C1 segment of cervical spinal cord (tissue), 14 donors: Measurements from ENCODE around the gene IRS2.
"Not testable (repeated sequence)": the region's sequence is repeated elsewhere in the genome, so short reads cannot be mapped to it uniquely, and the experiment has no call there.

Experiments used
- DNase-seq, 14 donors: peaks; one replicate each; lab custom pipeline; 2025; lab: John Stamatoyannopoulos, UW

The IRS2 gene

DNA sequence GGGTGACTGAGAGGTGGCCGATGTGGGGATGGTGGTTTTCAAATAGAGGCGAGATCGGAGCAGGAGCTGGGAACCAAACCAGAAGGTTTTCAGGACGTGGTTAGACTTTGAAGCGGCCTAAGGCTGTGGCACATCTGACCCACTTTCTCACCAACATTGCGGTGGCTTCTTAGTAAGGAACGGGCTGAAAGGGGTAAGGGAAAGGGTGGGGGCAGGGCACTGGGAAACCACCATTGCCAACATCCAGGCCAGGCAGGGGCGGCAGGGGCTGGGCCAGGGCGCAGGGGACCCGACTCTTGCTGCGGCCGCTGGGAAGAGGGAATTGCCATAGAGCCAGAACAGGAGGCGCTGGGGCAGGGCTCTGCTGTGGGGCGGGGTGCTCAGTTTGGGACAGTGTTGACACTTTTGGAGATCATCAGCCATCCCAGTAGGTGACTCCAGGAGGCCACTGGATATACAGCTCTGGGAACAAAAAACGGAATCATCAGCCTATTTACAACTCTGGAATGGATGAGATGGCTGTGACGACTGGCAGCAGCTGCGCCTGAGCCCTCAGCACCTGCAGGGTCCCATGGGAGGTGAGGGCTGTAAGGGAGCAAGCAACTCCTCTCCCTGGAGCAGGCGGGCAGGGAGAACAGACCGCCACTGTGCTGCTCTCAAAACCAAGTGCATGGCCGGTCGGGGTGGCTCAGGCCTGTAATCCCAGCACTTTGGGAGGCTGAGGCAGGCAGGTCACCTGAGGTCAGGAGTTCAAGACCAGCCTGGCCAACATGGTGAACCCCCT is 52.2 kb downstream of the IRS2 start:
- DNase-seq, result no peak

- no peak for DNase-seq
Measured at GRCh38 chr13:109733550-109733949, 52.8 kb downstream of the IRS2 start.

DNA sequence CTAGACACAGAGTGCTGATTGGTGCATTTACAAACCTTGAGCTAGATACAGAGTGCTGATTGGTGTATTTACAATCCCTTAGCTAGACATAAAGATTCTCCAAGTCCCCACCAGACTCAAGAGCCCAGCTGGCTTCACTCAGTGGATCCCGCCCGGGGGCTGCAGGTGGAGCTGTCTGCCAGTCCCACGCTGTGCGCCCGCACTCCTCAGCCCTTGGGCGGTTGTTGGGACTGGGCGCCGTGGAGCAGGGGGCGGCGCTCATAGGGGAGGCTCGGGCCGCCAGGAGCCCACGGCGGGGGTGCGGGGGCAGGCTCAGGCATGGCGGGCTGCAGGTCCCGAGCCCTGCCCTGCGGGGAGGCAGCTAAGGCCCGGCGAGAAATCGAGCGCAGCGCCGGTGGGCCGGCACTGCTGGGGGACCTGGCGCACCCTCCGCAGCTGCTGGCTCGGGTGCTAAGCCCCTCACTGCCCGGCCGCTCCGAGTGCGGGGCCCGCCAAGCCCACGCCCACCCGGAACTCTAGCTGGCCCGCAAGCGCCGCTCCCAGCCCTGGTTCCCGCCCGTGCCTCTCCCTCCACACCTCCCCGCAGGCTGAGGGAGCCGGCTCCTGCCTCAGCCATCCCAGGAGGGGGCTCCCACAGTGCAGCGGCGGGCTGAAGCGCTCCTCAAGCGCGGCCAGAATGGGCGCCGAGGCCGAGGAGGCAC is 53.8 kb downstream of the IRS2 start:
- DNase-seq, result not testable (repeated sequence)

GRCh38 chr13:109730812-109731335 is 55.5 kb downstream of the IRS2 start:
- DNase-seq, result no peak

DNA sequence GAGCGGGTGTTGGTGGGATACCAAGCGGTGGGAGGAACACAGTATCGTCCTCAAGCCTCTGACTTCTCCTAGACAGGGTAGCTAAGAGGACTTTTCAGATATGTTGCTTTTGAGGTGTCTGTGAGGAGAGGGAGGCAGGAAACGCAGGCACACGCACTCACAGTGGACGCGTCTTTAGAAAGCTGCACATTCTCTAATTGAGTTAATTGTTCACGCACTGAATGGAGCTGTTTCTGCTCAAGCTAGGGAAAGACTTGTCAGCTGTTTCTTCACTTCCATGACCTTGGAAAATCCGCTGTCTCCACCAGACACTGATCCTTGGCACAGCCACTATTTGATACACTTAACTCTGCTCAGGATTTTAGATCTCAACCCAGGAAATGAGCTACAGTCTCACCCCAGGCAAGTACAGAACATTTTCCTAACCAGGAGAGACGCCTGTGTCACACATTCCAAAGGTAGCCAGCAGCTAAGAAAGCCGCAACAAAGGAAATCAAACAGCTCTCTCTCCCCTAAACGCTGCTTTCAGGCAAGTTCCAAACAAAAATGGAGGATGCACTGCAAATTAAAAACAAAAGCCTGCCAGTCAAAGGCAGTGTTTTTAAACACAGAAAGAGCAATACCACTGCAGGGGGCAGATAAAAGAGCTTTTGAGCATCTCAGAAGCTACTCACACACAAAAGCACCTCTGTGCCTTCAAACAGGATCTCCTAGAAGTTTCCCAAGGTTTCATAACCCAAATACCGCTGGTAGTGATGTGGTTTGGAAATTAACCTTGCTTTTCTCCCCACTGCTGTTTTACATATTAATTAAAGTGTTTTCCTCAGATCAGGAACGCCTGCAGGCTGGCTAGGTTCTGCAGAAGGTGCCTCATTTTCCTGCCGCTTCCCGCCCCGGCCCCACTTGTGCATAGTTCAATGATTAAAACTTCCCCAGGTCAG is 57.3 kb downstream of the IRS2 start:
- DNase-seq, result no peak

- DNase-seq, result no peak
Measured at GRCh38 chr13:109728061-109728460, 58.3 kb downstream of the IRS2 start.

GRCh38 chr13:109727251-109727650 is 59.1 kb downstream of the IRS2 start:
- no peak for DNase-seq

GRCh38 chr13:109725995-109726637 is 60.3 kb downstream of the IRS2 start:
- DNase-seq, result no peak

DNA sequence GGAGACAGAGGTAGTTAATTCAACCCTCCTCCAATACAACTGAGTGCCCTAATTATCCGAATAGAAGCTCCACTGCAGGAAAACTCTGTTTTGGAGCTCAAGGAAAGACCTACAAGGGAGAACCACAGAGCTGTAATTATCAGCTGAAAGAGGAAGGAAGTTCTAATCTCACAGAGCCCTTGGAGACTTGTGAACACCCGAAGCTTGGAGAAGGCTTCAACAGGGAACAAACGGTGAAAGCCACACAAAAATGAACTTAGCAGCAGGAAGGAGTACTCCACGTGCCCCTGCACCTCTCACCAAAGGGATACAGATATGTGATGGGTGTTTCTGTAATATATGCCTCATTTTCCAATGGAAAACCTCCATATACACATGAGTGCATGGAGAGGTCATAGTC is 61.1 kb downstream of the IRS2 start:
- no peak for DNase-seq

DNA sequence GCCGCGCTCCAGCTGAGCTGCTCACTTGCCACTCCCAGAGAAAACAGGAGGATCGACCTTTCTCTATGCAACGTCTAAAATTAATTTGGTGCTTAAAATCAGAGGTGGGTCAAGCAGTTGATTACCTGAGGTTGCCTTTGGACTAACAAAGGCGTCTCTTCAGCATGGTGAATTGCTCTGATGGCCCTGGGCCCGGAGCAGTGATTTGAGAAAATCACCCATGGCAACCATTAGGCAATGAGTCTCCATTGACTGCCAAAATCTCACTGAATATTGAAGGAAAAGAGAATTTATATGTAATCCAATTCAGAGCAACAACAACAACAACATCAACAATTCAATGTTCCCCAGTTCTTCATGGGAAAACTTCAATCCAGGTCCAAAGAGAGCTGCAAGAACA is 61.8 kb downstream of the IRS2 start:
- DNase-seq, result no peak

DNA sequence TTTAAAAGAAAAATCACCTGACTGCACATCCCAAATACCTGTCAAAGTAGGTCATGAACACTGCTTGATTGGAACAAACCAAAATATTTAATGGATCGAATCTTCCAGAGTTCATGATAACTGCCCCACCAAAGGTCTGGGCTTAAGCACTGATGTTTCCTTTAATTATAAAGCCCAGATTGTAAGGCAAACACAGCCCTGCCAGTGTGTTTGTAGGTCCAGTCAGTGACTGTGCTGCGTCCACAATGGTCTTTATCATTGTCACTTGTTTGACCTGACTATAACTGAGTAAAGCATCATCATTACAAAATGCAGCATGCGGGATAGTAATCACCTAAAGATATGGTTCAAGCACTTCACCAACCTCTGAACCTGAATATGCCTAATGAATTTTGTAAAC is 63.3 kb downstream of the IRS2 start:
- DNase-seq, result no peak

DNA sequence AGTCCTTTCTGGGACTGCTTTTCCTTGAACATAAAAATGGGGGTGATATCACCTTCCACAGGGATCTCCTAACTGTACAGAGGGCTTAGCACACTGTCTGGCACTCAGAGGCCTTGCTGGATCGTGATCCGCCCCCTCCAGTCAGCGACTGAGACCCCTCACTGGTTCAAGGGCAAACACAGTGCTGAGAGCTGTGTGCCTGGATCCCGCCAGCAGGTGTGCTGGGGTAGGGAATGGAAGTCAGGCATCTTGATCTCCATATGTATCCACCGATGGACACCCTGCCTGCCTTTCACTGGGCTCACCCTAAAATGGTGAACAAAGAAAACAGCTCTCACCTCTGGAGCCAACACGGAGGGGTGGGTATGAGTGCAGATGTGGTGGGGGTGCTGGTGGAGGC is 64.3 kb downstream of the IRS2 start:
- DNase-seq, result no peak

DNA sequence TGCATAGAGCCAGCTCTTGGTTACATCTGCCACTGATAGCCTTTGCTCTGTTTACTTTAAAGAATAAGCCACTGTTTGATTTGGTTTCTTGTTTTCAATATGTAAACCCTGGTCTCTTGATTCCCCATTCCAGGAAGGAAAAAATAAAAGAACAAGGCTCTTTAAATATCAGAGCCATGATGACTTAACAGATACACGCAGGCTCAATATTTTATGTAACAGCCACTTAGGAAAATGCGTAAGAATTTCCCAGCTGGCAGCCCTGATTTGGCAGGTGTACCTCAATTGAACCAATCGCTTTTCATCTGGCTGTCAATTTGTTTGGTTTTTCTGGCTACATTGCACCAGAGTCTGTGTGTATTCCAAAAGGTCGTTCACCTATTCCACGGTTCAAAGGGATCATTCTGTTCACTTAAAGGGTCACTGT is 65.6 kb downstream of the IRS2 start:
- no peak for DNase-seq

DNA sequence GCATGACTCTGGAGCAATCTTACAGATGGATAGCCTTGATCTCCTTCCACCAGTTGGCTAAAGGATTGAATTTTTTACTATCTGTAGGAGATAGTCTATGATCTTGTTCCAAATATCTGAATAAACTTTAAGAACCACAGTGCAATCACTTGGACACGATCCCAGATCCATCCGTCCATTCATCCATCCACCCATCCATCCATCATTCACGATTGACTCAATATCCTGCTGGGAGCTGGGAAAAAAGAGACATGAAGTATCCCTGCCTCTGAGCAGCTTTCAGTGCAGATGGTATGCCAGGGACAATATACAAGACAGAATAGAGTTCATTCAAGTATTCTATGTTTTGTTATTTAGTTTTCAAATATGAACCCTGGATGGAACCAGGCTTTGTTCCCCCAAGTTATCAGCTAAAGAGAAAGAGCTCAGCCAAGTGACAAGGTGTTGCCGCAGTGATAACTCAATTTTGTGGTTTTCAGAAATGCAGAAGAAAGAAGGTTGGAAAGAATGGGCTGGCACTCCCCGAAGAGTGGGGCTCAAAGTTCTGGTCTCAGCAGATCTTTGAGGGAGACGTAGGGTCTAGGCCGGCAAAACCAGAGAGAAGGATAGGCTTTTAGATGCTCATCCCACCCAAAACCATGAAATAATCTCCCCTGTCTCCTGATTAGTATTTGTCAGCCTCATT is 66.3 kb downstream of the IRS2 start:
- no peak for DNase-seq

- no peak for DNase-seq
Measured at GRCh38 chr13:109718726-109719125, 67.7 kb downstream of the IRS2 start.

GRCh38 chr13:109717686-109718085 is 68.7 kb downstream of the IRS2 start:
- no peak for DNase-seq

- peak in 1 of 14 donors; percentile 51 for DNase-seq
Measured at GRCh38 chr13:109715902-109716301, 70.5 kb downstream of the IRS2 start.

GRCh38 chr13:109713681-109714080 is 72.7 kb downstream of the IRS2 start:
- no peak for DNase-seq

DNA sequence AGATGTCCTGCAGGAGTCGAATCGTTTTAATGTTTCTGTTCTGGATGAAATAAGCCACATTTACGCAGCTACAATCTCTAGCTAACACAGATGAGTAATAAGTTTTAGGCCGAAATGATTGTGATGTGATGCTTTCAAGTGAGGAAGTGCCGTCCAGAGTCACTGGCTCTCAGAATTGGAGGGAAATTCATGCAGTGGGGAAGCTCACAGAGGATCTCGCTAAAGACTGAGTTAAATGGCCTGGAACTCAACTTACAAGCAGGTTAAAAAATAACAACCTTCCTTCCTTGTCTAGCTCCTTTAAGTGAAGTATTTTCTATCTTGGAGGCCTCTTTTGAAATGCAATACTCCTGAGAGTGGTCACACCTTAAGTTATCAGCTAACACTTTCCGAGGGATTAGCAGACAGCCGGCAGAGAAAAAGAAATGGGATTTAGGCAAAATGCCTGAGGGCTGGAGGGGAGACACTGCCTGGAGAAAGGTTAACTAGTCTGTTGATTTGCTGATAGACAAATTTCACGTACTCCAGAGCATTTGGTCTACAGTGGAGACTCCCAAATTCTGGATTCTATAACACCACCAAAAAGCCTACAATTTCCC is 74.2 kb downstream of the IRS2 start:
- DNase-seq, result no peak
